GM12878 (cell line): ENCODE measurements around the gene FSTL4. TPM values are rescaled to one million over a fixed set of nuclear protein-coding genes. Genes with fewer than 3 reads are reported as not detected.

Experiments
- CBFB ChIP-seq: IDR thresholded peaks from 2 replicates; pipeline ENCODE4 v1.6.1; 2016; ENCODE audit warnings: antibody characterized with exemption, low read depth
- GATAD2B ChIP-seq: fragments of 450-650 bp; conservative IDR thresholded peaks from 2 replicates; pipeline ENCODE4 v1.6.1; 2017; ENCODE audit warnings: low read depth, mild to moderate bottlenecking, moderate library complexity
- ZSCAN29 ChIP-seq: fragments of 450-650 bp; IDR thresholded peaks from 2 replicates; pipeline ENCODE4 v1.6.1; 2017; ENCODE audit warnings: mild to moderate bottlenecking, moderate library complexity
- polyA plus RNA-seq, 11 experiments: library from polyadenylated mRNA; depleted of rRNA in 4 of 11; unstranded in 6 of 11; stranded (reverse) in 5 of 11; fragments of >200 nt; fragmentation: Nextera tagmentation in 4 of 11; fragmentation: Illumina TruSeq in 1 of 11; extraction: Ambion mirVana in 4 of 11; extraction: Trizol in 1 of 11; gene quantifications; 1 replicate in 1 of 11; 2 replicates in 10 of 11; pipeline versions ENCODE4 v1.2.1 to v1.2.3, GENCODE V29; 2011 to 2016; ENCODE audit warnings: inconsistent platforms in 2 of 11, missing spikeins in 2 of 11, low read depth in 1 of 11
- total RNA-seq, 4 experiments: library from RNA; depleted of rRNA in 3 of 4; stranded (reverse); fragments of >200 nt in 3 of 4; fragmentation: Illumina TruSeq in 1 of 4; extraction: Trizol in 1 of 4; gene quantifications; 2 replicates each; pipeline versions ENCODE4 v1.2.1 to v1.2.3, GENCODE V29; 2013 to 2021
- TF ChIP-seq, protein P1 (sequence below): fragments of 450-650 bp; IDR thresholded peaks from 2 replicates; pipeline ENCODE4 v1.6.1; 2016; ENCODE audit warnings: mild to moderate bottlenecking, moderate library complexity, borderline replicate concordance
- TF ChIP-seq, protein P2 (sequence below): IDR thresholded peaks from 2 replicates; pipeline ENCODE4 v1.6.1; 2011; ENCODE audit warnings: mild to moderate bottlenecking, low read depth, low read length, moderate library complexity; ENCODE audit not compliant: insufficient replicate concordance
- TF ChIP-seq, protein P3 (sequence below): fragments of 150-350 bp; IDR thresholded peaks from 2 replicates; pipeline ENCODE4 v1.6.1; 2016; ENCODE audit warnings: low read depth, low read length
- TF ChIP-seq, protein P4 (sequence below): fragments of 450-650 bp; IDR thresholded peaks from 2 replicates; pipeline ENCODE4 v1.6.1; 2018; ENCODE audit warnings: mild to moderate bottlenecking, low read depth, moderate library complexity; ENCODE audit not compliant: partially characterized antibody

FSTL4 gene
- total and polyA plus RNA-seq, 10 of the 15 experiments (the other 5 are each of a cell fraction or from before 2014, with no cell fraction given) = 0.01 to 0.79 (median 0.21) TPM; not detected in 6

DNA sequence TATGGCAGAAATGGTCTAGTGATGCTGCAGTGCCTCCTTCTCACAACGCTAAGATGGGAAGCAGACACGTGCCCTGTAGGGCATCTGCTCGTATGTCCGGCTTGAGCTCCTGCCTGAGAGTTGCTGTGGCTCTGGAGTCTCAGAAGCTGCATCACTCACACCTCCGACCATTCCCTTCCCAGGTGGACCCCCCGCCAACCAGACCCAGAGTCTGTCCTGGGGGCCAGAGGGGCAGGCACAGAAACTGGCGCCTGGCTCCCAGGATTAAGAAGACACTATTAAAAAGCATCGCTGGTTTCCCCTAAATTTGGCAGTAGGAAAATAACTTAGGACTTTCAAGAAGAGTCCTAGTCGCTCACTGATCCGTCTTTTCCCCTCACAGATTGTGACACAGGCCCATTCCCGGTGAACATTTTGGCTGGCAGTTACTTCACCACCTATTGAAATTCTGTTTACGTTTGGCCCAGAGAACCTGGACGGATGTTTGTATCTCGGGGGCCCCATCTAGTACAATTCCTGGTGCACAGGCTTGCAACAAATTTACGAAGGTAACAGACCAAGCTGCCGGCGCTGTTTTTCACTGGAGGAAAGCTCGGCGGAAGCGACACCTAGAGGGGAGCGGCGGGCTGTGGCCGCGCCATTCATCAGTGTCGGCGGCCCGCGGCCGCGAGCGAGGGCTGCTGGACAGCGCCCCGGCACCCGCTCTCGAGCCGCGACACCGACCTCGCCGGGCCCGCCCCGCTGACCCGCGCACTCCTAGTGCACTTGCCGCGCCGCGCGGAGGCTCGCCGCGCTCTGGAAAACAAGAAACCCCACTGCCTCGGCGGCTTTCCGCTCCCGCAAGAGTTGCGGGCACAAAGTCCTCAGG lies 1.6 kb downstream of the FSTL4 start (continued):
- TF ChIP-seq, protein P1, sequence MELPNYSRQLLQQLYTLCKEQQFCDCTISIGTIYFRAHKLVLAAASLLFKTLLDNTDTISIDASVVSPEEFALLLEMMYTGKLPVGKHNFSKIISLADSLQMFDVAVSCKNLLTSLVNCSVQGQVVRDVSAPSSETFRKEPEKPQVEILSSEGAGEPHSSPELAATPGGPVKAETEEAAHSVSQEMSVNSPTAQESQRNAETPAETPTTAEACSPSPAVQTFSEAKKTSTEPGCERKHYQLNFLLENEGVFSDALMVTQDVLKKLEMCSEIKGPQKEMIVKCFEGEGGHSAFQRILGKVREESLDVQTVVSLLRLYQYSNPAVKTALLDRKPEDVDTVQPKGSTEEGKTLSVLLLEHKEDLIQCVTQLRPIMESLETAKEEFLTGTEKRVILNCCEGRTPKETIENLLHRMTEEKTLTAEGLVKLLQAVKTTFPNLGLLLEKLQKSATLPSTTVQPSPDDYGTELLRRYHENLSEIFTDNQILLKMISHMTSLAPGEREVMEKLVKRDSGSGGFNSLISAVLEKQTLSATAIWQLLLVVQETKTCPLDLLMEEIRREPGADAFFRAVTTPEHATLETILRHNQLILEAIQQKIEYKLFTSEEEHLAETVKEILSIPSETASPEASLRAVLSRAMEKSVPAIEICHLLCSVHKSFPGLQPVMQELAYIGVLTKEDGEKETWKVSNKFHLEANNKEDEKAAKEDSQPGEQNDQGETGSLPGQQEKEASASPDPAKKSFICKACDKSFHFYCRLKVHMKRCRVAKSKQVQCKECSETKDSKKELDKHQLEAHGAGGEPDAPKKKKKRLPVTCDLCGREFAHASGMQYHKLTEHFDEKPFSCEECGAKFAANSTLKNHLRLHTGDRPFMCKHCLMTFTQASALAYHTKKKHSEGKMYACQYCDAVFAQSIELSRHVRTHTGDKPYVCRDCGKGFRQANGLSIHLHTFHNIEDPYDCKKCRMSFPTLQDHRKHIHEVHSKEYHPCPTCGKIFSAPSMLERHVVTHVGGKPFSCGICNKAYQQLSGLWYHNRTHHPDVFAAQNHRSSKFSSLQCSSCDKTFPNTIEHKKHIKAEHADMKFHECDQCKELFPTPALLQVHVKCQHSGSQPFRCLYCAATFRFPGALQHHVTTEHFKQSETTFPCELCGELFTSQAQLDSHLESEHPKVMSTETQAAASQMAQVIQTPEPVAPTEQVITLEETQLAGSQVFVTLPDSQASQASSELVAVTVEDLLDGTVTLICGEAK = no peak
- TF ChIP-seq, protein P2, sequence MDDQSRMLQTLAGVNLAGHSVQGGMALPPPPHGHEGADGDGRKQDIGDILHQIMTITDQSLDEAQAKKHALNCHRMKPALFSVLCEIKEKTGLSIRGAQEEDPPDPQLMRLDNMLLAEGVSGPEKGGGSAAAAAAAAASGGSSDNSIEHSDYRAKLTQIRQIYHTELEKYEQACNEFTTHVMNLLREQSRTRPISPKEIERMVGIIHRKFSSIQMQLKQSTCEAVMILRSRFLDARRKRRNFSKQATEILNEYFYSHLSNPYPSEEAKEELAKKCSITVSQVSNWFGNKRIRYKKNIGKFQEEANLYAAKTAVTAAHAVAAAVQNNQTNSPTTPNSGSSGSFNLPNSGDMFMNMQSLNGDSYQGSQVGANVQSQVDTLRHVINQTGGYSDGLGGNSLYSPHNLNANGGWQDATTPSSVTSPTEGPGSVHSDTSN = peak; percentile 48
- TF ChIP-seq, protein P3, sequence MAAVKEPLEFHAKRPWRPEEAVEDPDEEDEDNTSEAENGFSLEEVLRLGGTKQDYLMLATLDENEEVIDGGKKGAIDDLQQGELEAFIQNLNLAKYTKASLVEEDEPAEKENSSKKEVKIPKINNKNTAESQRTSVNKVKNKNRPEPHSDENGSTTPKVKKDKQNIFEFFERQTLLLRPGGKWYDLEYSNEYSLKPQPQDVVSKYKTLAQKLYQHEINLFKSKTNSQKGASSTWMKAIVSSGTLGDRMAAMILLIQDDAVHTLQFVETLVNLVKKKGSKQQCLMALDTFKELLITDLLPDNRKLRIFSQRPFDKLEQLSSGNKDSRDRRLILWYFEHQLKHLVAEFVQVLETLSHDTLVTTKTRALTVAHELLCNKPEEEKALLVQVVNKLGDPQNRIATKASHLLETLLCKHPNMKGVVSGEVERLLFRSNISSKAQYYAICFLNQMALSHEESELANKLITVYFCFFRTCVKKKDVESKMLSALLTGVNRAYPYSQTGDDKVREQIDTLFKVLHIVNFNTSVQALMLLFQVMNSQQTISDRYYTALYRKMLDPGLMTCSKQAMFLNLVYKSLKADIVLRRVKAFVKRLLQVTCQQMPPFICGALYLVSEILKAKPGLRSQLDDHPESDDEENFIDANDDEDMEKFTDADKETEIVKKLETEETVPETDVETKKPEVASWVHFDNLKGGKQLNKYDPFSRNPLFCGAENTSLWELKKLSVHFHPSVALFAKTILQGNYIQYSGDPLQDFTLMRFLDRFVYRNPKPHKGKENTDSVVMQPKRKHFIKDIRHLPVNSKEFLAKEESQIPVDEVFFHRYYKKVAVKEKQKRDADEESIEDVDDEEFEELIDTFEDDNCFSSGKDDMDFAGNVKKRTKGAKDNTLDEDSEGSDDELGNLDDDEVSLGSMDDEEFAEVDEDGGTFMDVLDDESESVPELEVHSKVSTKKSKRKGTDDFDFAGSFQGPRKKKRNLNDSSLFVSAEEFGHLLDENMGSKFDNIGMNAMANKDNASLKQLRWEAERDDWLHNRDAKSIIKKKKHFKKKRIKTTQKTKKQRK = no peak
- TF ChIP-seq ZSCAN29 = no peak
- TF ChIP-seq GATAD2B = no peak
- TF ChIP-seq CBFB = no peak
- TF ChIP-seq, protein P4, sequence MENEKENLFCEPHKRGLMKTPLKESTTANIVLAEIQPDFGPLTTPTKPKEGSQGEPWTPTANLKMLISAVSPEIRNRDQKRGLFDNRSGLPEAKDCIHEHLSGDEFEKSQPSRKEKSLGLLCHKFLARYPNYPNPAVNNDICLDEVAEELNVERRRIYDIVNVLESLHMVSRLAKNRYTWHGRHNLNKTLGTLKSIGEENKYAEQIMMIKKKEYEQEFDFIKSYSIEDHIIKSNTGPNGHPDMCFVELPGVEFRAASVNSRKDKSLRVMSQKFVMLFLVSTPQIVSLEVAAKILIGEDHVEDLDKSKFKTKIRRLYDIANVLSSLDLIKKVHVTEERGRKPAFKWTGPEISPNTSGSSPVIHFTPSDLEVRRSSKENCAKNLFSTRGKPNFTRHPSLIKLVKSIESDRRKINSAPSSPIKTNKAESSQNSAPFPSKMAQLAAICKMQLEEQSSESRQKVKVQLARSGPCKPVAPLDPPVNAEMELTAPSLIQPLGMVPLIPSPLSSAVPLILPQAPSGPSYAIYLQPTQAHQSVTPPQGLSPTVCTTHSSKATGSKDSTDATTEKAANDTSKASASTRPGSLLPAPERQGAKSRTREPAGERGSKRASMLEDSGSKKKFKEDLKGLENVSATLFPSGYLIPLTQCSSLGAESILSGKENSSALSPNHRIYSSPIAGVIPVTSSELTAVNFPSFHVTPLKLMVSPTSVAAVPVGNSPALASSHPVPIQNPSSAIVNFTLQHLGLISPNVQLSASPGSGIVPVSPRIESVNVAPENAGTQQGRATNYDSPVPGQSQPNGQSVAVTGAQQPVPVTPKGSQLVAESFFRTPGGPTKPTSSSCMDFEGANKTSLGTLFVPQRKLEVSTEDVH = no peak
